Loucy (cell line): ENCODE results near the gene AAR2.

ENCODE experiments used
- CTCF ChIP-seq: fragments of 200-600 bp; sonication (generic); conservative IDR thresholded peaks from 2 replicates; pipeline ENCODE4 v1.5.1; 2014; ENCODE audit warnings: mild to moderate bottlenecking, antibody characterized with exemption, low read length
- EZH2phosphoT487 ChIP-seq: fragments of 200-600 bp; IDR thresholded peaks from 2 replicates; pipeline ENCODE4 v1.6.1; 2018; ENCODE audit warnings: antibody characterized with exemption, mild to moderate bottlenecking, moderate library complexity, borderline replicate concordance

- TF ChIP-seq CTCF (no peak), EZH2phosphoT487 (no peak)
These were observed 38.0 kb downstream of the AAR2 start for GRCh38 chr20:36274181-36274841.
